Measurements from ENCODE around the gene DTX1. TPM values are rescaled to one million over a fixed set of nuclear protein-coding genes. Genes with fewer than 3 reads are reported as not detected.
A peak's percentile ranks its signal among the peaks of the same experiment; 100 is the strongest.

Gene DTX1
- 12.2 TPM for polyA plus RNA-seq (2013, experiment 1 of 2)
- polyA plus RNA-seq (2013, experiment 2 of 2), result 5.7 TPM

- Histone ChIP-seq H3K4me1 (ENCODE audit: control insufficient read depth, insufficient read depth, low read length, poor library complexity, severe bottlenecking) (no peaks in the 10 kb centered on the region), H3K36me3 (ENCODE audit: control insufficient read depth, insufficient read depth, low read length) (no peaks in the 10 kb centered on the region), H3K4me3 (ENCODE audit: extremely low read depth, insufficient read depth, low read length, poor library complexity, severe bottlenecking) (peak within 1 kb of the TSS; percentile 39), H3K9me3 (ENCODE audit: control insufficient read depth, low read length) (no peaks in the 10 kb centered on the region), H3K27ac (ENCODE audit: low read depth, low read length, severe bottlenecking) (no peak within 1 kb of the TSS)
- 2% methylated on average over 35 to 41 of the region's 94 CpGs for WGBS, 2 experiments (ENCODE audit: insufficient coverage in 2 of 2)
These were observed at the start of gene DTX1 for GRCh38 chr12:113056631-113057488. TSS of gene DTX1 (plus strand) at chr12:113056730. CDS start at chr12:113058193, 1,463 bp downstream.

GRCh38 chr12:113007166-113007565 is 49.4 kb upstream of the DTX1 start:
- peaks cover 13% of the 10 kb centered on the region for H3K9me3 ChIP-seq (ENCODE audit: control insufficient read depth, low read length)
- WGBS, 2 experiments (ENCODE audit: insufficient coverage in 2 of 2), result 88 to 91% methylated on average over 3 to 4 of the region's 4 CpGs
- no peak overlapping the region for H3K27ac ChIP-seq (ENCODE audit: low read depth, low read length, severe bottlenecking)
- no peaks in the 10 kb centered on the region for H3K36me3 ChIP-seq (ENCODE audit: control insufficient read depth, insufficient read depth, low read length)
- H3K4me3 ChIP-seq (ENCODE audit: extremely low read depth, insufficient read depth, low read length, poor library complexity, severe bottlenecking), result no peak overlapping the region
- H3K4me1 ChIP-seq (ENCODE audit: control insufficient read depth, insufficient read depth, low read length, poor library complexity, severe bottlenecking), result no peaks in the 10 kb centered on the region

- H3K36me3 ChIP-seq (ENCODE audit: control insufficient read depth, insufficient read depth, low read length), result no peaks in the 10 kb centered on the region
- H3K4me1 ChIP-seq (ENCODE audit: control insufficient read depth, insufficient read depth, low read length, poor library complexity, severe bottlenecking), result no peaks in the 10 kb centered on the region
- H3K9me3 ChIP-seq (ENCODE audit: control insufficient read depth, low read length), result peaks cover 13% of the 10 kb centered on the region
- no peak overlapping the region for H3K4me3 ChIP-seq (ENCODE audit: extremely low read depth, insufficient read depth, low read length, poor library complexity, severe bottlenecking)
- H3K27ac ChIP-seq (ENCODE audit: low read depth, low read length, severe bottlenecking), result no peak overlapping the region
- 70 to 87% methylated on average over 2 of the region's 2 CpGs for WGBS, 2 experiments (ENCODE audit: insufficient coverage in 2 of 2)
These were observed 45.8 kb upstream of the DTX1 start for GRCh38 chr12:113010701-113011100.

- WGBS, 2 experiments (ENCODE audit: insufficient coverage in 2 of 2), result 89 to 94% methylated on average over 5 to 9 of the region's 9 CpGs
- no peak overlapping the region for H3K27ac ChIP-seq (ENCODE audit: low read depth, low read length, severe bottlenecking)
- H3K36me3 ChIP-seq (ENCODE audit: control insufficient read depth, insufficient read depth, low read length), result no peaks in the 10 kb centered on the region
- no peak overlapping the region for H3K4me3 ChIP-seq (ENCODE audit: extremely low read depth, insufficient read depth, low read length, poor library complexity, severe bottlenecking)
- peaks cover 13% of the 10 kb centered on the region for H3K9me3 ChIP-seq (ENCODE audit: control insufficient read depth, low read length)
- H3K4me1 ChIP-seq (ENCODE audit: control insufficient read depth, insufficient read depth, low read length, poor library complexity, severe bottlenecking), result peaks cover 9% of the 10 kb centered on the region
These were observed 42.0 kb upstream of the DTX1 start for GRCh38 chr12:113014565-113014964.

- 86 to 92% methylated on average over 5 of the region's 5 CpGs for WGBS, 2 experiments (ENCODE audit: insufficient coverage in 2 of 2)
- Histone ChIP-seq H3K9me3 (ENCODE audit: control insufficient read depth, low read length) (no peaks in the 10 kb centered on the region), H3K36me3 (ENCODE audit: control insufficient read depth, insufficient read depth, low read length) (no peaks in the 10 kb centered on the region), H3K4me1 (ENCODE audit: control insufficient read depth, insufficient read depth, low read length, poor library complexity, severe bottlenecking) (peaks cover 11% of the 10 kb centered on the region), H3K4me3 (ENCODE audit: extremely low read depth, insufficient read depth, low read length, poor library complexity, severe bottlenecking) (no peak overlapping the region), H3K27ac (ENCODE audit: low read depth, low read length, severe bottlenecking) (no peak overlapping the region)
These were observed 39.7 kb upstream of the DTX1 start for GRCh38 chr12:113016796-113017195.

DNA sequence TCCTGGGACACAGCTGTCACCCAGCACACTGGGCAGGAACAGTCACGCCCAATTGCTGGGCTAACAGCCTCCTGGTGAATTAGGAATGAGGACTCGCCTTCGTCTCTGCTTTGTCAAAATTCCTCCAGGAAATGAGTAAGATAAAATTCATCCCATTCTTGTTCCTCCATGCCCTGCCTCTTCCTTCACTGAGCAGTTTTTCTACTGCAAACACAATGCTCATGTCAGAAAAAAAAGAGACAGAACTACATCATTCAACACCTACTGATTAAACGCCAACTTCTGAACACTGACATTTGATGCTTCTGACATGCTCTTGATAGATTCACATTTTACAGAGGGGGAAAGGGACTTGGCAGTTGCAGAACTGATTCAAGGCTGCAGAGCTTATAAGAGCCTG is 37.5 kb upstream of the DTX1 start:
- peaks cover 11% of the 10 kb centered on the region for H3K4me1 ChIP-seq (ENCODE audit: control insufficient read depth, insufficient read depth, low read length, poor library complexity, severe bottlenecking)
- H3K27ac ChIP-seq (ENCODE audit: low read depth, low read length, severe bottlenecking), result no peak overlapping the region
- 52 to 80% methylated on average over 2 to 3 of the region's 4 CpGs for WGBS, 2 experiments (ENCODE audit: insufficient coverage in 2 of 2)
- H3K4me3 ChIP-seq (ENCODE audit: extremely low read depth, insufficient read depth, low read length, poor library complexity, severe bottlenecking), result no peak overlapping the region
- H3K36me3 ChIP-seq (ENCODE audit: control insufficient read depth, insufficient read depth, low read length), result no peaks in the 10 kb centered on the region
- no peaks in the 10 kb centered on the region for H3K9me3 ChIP-seq (ENCODE audit: control insufficient read depth, low read length)

DNA sequence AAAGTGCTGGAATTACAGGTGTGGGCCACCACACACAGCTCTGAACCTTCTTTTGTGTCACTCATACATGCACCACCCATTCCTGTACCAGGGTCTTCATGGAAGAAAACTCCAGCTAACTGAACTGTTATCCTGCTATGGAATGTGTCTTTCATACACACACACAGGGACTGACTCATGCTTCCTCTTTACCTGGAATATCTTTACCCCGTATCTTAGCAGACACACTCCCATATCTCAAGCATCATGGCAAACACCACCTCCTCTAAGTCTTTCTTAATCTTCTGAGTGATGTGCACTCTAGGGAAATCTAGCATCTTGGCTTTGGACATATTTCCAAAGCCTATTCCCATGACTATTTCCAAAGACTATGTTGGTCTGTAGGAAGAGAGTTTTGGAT is 35.0 kb upstream of the DTX1 start:
- WGBS, 2 experiments (ENCODE audit: insufficient coverage in 2 of 2), result 100% methylated on average over 1 of the region's 1 CpG
- Histone ChIP-seq H3K4me3 (ENCODE audit: extremely low read depth, insufficient read depth, low read length, poor library complexity, severe bottlenecking) (no peak overlapping the region), H3K36me3 (ENCODE audit: control insufficient read depth, insufficient read depth, low read length) (no peaks in the 10 kb centered on the region), H3K9me3 (ENCODE audit: control insufficient read depth, low read length) (no peaks in the 10 kb centered on the region), H3K27ac (ENCODE audit: low read depth, low read length, severe bottlenecking) (no peak overlapping the region), H3K4me1 (ENCODE audit: control insufficient read depth, insufficient read depth, low read length, poor library complexity, severe bottlenecking) (peaks cover 11% of the 10 kb centered on the region)

DNA sequence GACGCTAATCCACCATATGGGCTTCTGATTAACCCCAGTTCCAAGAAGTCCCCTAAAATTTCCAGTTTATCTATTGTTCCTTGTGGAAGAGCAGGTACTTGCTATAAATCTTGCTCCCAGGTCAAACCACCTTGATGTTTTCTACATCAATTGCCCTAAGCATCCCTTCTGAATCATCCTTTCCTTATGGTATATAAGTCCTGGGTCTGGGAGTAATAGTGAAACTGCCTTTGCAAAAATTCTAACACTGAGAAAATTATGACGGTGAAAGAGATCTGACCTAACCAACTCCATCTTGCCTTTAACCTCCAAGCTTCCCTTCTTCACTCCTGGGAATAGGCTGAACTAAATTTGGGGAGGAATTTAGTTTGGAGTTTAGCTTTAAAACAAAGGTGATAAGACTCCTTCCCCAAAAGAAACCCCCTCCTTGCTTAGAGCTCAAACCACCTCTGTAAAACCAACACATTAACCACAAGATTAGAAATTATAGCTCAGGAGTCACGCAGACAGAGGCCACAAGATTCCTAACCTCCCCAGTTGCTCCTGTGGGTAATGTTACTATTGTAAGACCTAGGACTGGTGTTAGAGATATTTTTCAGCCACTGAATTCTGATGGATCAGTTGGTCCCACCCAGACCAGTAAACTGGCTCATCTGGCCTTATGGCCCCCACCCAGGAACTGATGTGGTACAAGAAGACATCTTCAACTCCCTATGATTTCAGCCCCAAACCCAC is 33.8 kb upstream of the DTX1 start:
- Histone ChIP-seq H3K27ac (ENCODE audit: low read depth, low read length, severe bottlenecking) (no peak overlapping the region), H3K36me3 (ENCODE audit: control insufficient read depth, insufficient read depth, low read length) (no peaks in the 10 kb centered on the region), H3K4me3 (ENCODE audit: extremely low read depth, insufficient read depth, low read length, poor library complexity, severe bottlenecking) (no peak overlapping the region), H3K9me3 (ENCODE audit: control insufficient read depth, low read length) (no peaks in the 10 kb centered on the region), H3K4me1 (ENCODE audit: control insufficient read depth, insufficient read depth, low read length, poor library complexity, severe bottlenecking) (peaks cover 11% of the 10 kb centered on the region)
- no CpG with 5 or more reads among the region's 3 CpGs for WGBS, 2 experiments (ENCODE audit: insufficient coverage in 2 of 2)

DNA sequence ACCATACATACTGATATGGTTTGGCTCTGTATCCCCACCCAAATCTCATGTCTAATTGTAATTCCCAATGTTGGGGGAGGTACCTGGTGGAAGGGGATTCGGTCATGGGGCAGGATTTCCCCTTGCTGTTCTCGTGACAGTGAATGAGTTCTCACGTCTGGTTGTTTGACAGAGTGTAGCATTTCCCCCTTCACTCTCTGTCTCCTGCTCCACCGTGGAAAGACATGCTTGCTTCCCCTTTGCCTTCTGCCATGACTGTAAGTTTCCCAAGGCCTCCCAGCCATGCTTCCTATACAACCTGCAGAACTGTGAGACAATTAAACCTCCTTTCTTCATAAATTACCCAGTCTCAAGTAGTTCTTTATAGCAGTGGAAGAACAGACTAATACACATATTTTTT is 28.8 kb upstream of the DTX1 start:
- Histone ChIP-seq H3K4me3 (ENCODE audit: extremely low read depth, insufficient read depth, low read length, poor library complexity, severe bottlenecking) (no peak overlapping the region), H3K4me1 (ENCODE audit: control insufficient read depth, insufficient read depth, low read length, poor library complexity, severe bottlenecking) (no peaks in the 10 kb centered on the region), H3K27ac (ENCODE audit: low read depth, low read length, severe bottlenecking) (no peak overlapping the region), H3K36me3 (ENCODE audit: control insufficient read depth, insufficient read depth, low read length) (no peaks in the 10 kb centered on the region), H3K9me3 (ENCODE audit: control insufficient read depth, low read length) (no peaks in the 10 kb centered on the region)
- 92 to 94% methylated on average over 3 to 4 of the region's 4 CpGs for WGBS, 2 experiments (ENCODE audit: insufficient coverage in 2 of 2)

- Histone ChIP-seq H3K4me3 (ENCODE audit: extremely low read depth, insufficient read depth, low read length, poor library complexity, severe bottlenecking) (no peak overlapping the region), H3K36me3 (ENCODE audit: control insufficient read depth, insufficient read depth, low read length) (no peaks in the 10 kb centered on the region), H3K9me3 (ENCODE audit: control insufficient read depth, low read length) (no peaks in the 10 kb centered on the region), H3K27ac (ENCODE audit: low read depth, low read length, severe bottlenecking) (no peak overlapping the region), H3K4me1 (ENCODE audit: control insufficient read depth, insufficient read depth, low read length, poor library complexity, severe bottlenecking) (no peaks in the 10 kb centered on the region)
- 14 to 21% methylated on average over 6 to 7 of the region's 9 CpGs for WGBS, 2 experiments (ENCODE audit: insufficient coverage in 2 of 2)
These were observed 25.5 kb upstream of the DTX1 start for GRCh38 chr12:113030875-113031525.
